Endothelial cell (in vitro differentiated cells): ENCODE results near the gene IQCH. TPM values are rescaled to one million over a fixed set of nuclear protein-coding genes. Genes with fewer than 3 reads are reported as not detected.
A peak's percentile ranks its signal among the peaks of the same experiment; 100 is the strongest.

Source experiments
- DNase-seq: peaks from one replicate; pipeline ENCODE4 v3.0.0; 2021; ENCODE audit warnings: low spot score
- H3K27ac Mint-ChIP-seq: one replicate; pipeline ENCODE4 v1.8.0; 2021; ENCODE audit warnings: mixed read lengths, inconsistent platforms; ENCODE audit not compliant: unreplicated experiment
- H3K27me3 Mint-ChIP-seq: one replicate; pipeline ENCODE4 v1.8.0; 2021; ENCODE audit warnings: mild to moderate bottlenecking, moderate library complexity, mixed read lengths, inconsistent platforms; ENCODE audit not compliant: unreplicated experiment
- H3K36me3 Mint-ChIP-seq: one replicate; pipeline ENCODE4 v1.8.0; 2021; ENCODE audit warnings: mild to moderate bottlenecking, low read depth, mixed read lengths, inconsistent platforms; ENCODE audit not compliant: unreplicated experiment
- H3K4me1 Mint-ChIP-seq: one replicate; pipeline ENCODE4 v1.8.0; 2021; ENCODE audit warnings: mild to moderate bottlenecking, mixed read lengths, inconsistent platforms; ENCODE audit not compliant: unreplicated experiment
- H3K4me3 Mint-ChIP-seq: one replicate; pipeline ENCODE4 v1.8.0; 2021; ENCODE audit warnings: mild to moderate bottlenecking, mixed read lengths, inconsistent platforms; ENCODE audit not compliant: unreplicated experiment
- H3K9me3 Mint-ChIP-seq: one replicate; pipeline ENCODE4 v1.8.0; 2021; ENCODE audit warnings: mixed read lengths, inconsistent platforms; ENCODE audit not compliant: unreplicated experiment
- total RNA-seq: library from RNA; stranded (reverse); fragmentation: NEBNext Ultra II Directional; extraction: Animal tissue kit (Norgen Biotek cat#: 25700); gene quantifications from one replicate; pipeline ENCODE4 v1.2.1, GENCODE V29; 2021; ENCODE audit not compliant: unreplicated experiment
- TF ChIP-seq, protein P1 (sequence below): fragments of 200-600 bp; sonication (generic); IDR thresholded peaks from one replicate; pipeline ENCODE4 v1.5.0; 2021; ENCODE audit warnings: antibody characterized with exemption; ENCODE audit not compliant: unreplicated experiment

IQCH gene
- total RNA-seq, 1 donor from 2014 or later = 2.4 TPM

DNA sequence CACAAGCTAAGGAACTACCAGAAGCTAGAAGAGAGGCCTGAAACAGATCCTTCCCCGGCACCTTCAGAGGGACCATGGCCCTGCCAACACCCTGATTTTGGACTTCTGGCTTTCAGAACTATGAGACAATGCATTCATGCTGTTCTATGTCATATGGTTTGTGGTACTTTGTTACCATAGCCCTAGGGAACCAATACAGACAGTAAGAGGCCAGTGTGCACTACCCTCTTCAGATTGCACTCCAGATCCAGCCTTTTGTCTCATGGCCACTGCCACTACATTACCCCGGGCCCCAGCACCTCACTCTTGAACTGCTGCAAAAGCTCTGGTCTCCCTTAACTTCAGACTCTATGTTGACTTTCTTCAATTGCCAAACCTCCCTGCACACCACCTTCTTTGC is 24.1 kb upstream of the IQCH start:
- H3K36me3 Mint-ChIP-seq = peaks cover 12% of the 10 kb centered on the region
- TF ChIP-seq, protein P1, sequence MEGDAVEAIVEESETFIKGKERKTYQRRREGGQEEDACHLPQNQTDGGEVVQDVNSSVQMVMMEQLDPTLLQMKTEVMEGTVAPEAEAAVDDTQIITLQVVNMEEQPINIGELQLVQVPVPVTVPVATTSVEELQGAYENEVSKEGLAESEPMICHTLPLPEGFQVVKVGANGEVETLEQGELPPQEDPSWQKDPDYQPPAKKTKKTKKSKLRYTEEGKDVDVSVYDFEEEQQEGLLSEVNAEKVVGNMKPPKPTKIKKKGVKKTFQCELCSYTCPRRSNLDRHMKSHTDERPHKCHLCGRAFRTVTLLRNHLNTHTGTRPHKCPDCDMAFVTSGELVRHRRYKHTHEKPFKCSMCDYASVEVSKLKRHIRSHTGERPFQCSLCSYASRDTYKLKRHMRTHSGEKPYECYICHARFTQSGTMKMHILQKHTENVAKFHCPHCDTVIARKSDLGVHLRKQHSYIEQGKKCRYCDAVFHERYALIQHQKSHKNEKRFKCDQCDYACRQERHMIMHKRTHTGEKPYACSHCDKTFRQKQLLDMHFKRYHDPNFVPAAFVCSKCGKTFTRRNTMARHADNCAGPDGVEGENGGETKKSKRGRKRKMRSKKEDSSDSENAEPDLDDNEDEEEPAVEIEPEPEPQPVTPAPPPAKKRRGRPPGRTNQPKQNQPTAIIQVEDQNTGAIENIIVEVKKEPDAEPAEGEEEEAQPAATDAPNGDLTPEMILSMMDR = no peak
- DNase-seq = no peak
- no peaks in the 10 kb centered on the region for H3K9me3 Mint-ChIP-seq
- no peak overlapping the region for H3K27ac Mint-ChIP-seq
- no peaks in the 10 kb centered on the region for H3K27me3 Mint-ChIP-seq
- H3K4me1 Mint-ChIP-seq = peaks cover 6% of the 10 kb centered on the region
- H3K4me3 Mint-ChIP-seq = no peak overlapping the region

DNA sequence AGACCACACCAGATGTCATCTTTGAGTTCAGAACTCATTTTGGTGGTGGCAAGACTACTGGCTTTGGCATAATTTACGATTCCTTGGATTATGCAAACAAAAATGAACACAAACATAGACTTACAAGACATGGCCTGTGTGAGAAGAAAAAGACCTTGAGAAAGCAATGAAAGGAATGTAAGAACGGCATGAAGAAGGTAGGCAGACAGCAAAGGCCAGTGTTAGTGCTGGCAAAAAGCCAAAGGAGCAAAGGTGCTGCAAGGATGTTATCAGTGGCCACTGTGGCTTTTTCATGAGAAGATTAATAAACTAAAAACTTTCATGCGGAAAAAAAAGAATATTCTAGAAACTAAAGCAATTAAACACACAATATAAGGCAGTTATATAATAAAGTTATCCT is 22.0 kb upstream of the IQCH start:
- TF ChIP-seq, protein P1 = no peak
- DNase-seq = no peak
- peaks cover 12% of the 10 kb centered on the region for H3K36me3 Mint-ChIP-seq
- H3K27me3 Mint-ChIP-seq = no peaks in the 10 kb centered on the region
- peaks cover 4% of the 10 kb centered on the region for H3K4me1 Mint-ChIP-seq
- no peak overlapping the region for H3K27ac Mint-ChIP-seq
- H3K9me3 Mint-ChIP-seq = no peaks in the 10 kb centered on the region
- no peak overlapping the region for H3K4me3 Mint-ChIP-seq

DNA sequence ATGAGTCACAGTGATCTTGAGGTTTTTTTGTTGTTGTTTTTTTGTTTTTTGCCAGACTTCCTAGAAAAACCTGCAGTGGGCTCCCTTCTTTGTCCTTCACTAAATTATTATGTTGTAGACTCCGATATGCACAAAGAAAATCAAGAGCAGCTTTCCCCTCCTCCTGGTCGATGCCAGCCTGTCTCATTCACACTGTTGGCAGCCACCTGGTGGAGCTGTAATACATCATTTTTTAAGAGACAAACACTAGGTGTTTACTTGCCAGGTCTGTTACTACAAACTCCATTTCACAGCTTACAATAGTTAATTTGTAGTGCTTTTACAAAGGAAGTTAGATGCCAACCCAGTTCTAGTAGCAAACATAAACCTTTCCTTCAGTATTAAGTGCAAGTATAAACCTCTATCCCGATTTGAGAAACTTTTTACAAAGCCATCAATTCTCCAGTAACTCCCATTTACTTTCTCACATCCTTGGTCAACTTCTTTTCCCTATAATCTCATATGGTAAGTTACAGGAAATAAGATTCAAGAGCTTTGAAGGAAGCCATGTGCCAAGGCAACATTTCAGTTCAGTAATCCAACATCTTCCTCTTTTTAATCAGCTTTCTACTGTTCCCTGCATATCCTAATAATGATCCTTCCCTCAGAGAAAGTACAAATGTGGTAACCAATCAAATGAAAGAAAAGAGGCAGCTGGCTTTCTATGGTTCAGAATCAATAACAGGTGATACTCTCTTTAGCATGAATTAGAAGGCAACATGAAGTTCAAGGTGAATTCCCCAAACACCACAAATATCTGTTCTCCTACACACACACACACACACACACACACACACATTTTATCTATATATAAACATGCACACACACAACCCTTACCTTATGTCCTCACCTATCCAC is 14.1 kb upstream of the IQCH start:
- H3K36me3 Mint-ChIP-seq = no peaks in the 10 kb centered on the region
- H3K27ac Mint-ChIP-seq = peak overlapping the region; percentile 49
- peaks cover 20% of the 10 kb centered on the region for H3K4me1 Mint-ChIP-seq
- TF ChIP-seq, protein P1 = no peak
- H3K4me3 Mint-ChIP-seq = no peak overlapping the region
- H3K27me3 Mint-ChIP-seq = no peaks in the 10 kb centered on the region
- DNase-seq = no peak
- H3K9me3 Mint-ChIP-seq = no peaks in the 10 kb centered on the region

DNA sequence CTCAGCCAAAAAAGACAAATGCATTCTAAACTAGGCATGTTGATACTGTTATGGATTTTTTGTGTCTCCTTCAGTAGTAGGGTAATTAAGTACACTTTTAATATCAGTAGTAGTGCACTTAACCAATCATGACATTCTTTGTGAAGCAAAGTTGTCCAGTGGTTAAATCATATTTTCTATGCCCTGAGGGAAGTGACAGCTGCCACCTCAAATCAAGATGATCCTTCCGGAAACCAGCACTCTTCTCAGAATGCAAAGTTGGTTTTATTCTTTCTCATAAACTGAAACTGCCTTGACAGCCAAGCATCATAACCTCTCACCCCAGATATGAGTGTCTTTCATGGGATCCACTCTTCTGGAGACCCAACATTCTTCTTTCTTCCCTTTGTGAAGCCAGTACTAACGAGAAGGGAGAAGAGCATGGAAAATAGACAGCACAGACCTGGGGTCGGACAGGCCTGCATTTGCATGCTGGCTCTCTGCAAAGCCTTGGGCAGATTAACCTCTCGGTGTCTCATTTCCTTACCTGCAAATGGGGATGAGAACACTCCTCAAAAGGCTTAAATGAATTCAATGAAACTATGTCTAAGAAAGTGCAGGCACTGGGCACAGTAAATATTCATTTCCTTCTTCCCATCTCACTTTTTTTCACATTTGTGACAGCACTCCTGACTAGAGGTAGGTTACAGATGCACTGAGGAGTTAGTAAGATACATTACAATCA is 13.3 kb upstream of the IQCH start:
- H3K36me3 Mint-ChIP-seq = no peaks in the 10 kb centered on the region
- no peak overlapping the region for H3K4me3 Mint-ChIP-seq
- H3K27me3 Mint-ChIP-seq = no peaks in the 10 kb centered on the region
- TF ChIP-seq, protein P1 = no peak
- no peak overlapping the region for H3K27ac Mint-ChIP-seq
- H3K9me3 Mint-ChIP-seq = no peaks in the 10 kb centered on the region
- peaks cover 20% of the 10 kb centered on the region for H3K4me1 Mint-ChIP-seq
- DNase-seq = no peak

DNA sequence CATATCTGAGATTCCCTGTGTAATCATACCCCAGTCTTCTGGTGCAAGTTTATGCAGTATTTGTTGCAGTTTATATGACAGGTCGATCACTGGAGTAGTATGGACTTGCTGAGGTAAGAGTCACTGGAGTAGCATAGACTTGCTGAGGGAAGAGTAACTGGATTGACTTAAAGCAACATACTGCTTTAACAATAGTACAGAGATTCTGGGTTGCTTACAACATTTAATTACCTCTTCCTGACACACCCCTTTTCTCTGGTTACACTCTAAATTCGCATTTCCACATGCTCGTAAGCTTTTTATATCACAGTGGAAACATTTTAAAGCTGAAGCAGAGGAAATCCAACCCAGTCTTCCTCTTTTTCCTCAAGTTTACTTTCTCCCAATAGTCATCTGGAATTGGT is 11.9 kb upstream of the IQCH start:
- Mint-ChIP-seq H3K4me1 (peaks cover 20% of the 10 kb centered on the region), H3K27ac (no peak overlapping the region), H3K36me3 (peaks cover 6% of the 10 kb centered on the region), H3K27me3 (no peaks in the 10 kb centered on the region), H3K4me3 (no peak overlapping the region), H3K9me3 (no peaks in the 10 kb centered on the region)
- TF ChIP-seq, protein P1 = no peak
- no peak for DNase-seq
